GM12878 (cell line): ENCODE data around the gene CHAF1A. TPM values are rescaled to one million over a fixed set of nuclear protein-coding genes. Genes with fewer than 3 reads are reported as not detected.

Experiments used
- ATAC-seq: fragments of 200-7000 bp; cut with Tn5 transposase; 3 replicates; pipeline ENCODE4 v1.9.1; 2020; ENCODE audit warnings: mild to moderate bottlenecking, moderate library complexity
- BruUV-seq: library from RNA; stranded (reverse); fragments of 400-500 nt; replicated peaks from 2 replicates; lab custom pipeline; 2021; lab: Mats Ljungman, UMichigan
- CTCF ChIA-PET: fragments of 300-600 bp; sonication (Branson Sonifier 250); formaldehyde crosslinking; extraction: SDS; loops from one replicate; lab custom pipeline; 2021; ENCODE audit warnings: inconsistent platforms; lab: Yijun Ruan, JAX
- POLR2A ChIA-PET: fragments of 350-600 bp; formaldehyde crosslinking; extraction: SDS; loops from one replicate; lab custom pipeline; 2021; ENCODE audit warnings: inconsistent platforms; lab: Charles Lee
- RAD21 ChIA-PET: fragments of 300-600 bp; sonication (Branson Sonifier 250); formaldehyde crosslinking; loops from one replicate; lab custom pipeline; 2023; ENCODE audit warnings: antibody characterized with exemption; ENCODE audit not compliant: unreplicated experiment; lab: Charles Lee
- SMC1A ChIA-PET: fragments of 300-600 bp; sonication (Branson Sonifier 250); formaldehyde crosslinking; loops from one replicate; lab custom pipeline; 2023; ENCODE audit not compliant: unreplicated experiment, uncharacterized antibody; lab: Charles Lee
- DNase-seq: peaks from one replicate; pipeline ENCODE4 v3.0.0-alpha.2; 2011; ENCODE audit warnings: low read depth, low spot score
- FAIRE-seq: peaks from 3 replicates; lab custom pipeline; 2011; peaks lifted over from hg19 to GRCh38; lab: Jason Lieb, UNC
- H2AFZ ChIP-seq: 2 replicates; pipeline ENCODE4 v1.6.0; 2011; ENCODE audit warnings: low read depth, low read length, control low read depth; ENCODE audit not compliant: control insufficient read depth
- H3K27ac ChIP-seq: 2 replicates; pipeline ENCODE4 v1.5.1; 2011; ENCODE audit warnings: control low read depth; ENCODE audit not compliant: control insufficient read depth, insufficient read depth
- H3K27me3 ChIP-seq, 2 experiments: replicated peaks in 1 of 2; 2 replicates each; pipeline versions ENCODE4 v1.6.0 to v1.6.1; 2011; ENCODE audit warnings: low read length in 1 of 2; ENCODE audit not compliant: control insufficient read depth in 2 of 2, insufficient read depth in 2 of 2
- H3K36me3 ChIP-seq, 2 experiments: 2 replicates each; pipeline ENCODE4 v1.5.1; 2011; ENCODE audit warnings: low read length in 1 of 2; ENCODE audit not compliant: control insufficient read depth in 2 of 2, insufficient read depth in 2 of 2
- H3K4me1 ChIP-seq: 2 replicates; pipeline ENCODE4 v1.6.1; 2011; ENCODE audit warnings: mild to moderate bottlenecking, low read length, moderate library complexity, mixed read lengths; ENCODE audit not compliant: control insufficient read depth, insufficient read depth
- H3K4me2 ChIP-seq: 2 replicates; pipeline ENCODE4 v1.6.0; 2011; ENCODE audit warnings: control low read depth; ENCODE audit not compliant: control insufficient read depth, insufficient read depth
- H3K4me3 ChIP-seq: fragments of 200-600 bp; sonication (generic); 2 replicates; pipeline ENCODE4 v1.5.1; 2016
- H3K79me2 ChIP-seq: 2 replicates; pipeline ENCODE4 v1.6.0; 2011; ENCODE audit warnings: low read length; ENCODE audit not compliant: control insufficient read depth, insufficient read depth
- H3K9ac ChIP-seq: 2 replicates; pipeline ENCODE4 v1.8.0; 2011; ENCODE audit warnings: low read length, control low read depth, mixed read lengths; ENCODE audit not compliant: control insufficient read depth, insufficient read depth
- H3K9me3 ChIP-seq: replicated peaks from 3 replicates; pipeline ENCODE4 v1.5.1; 2011; ENCODE audit warnings: mild to moderate bottlenecking, low read length; ENCODE audit not compliant: control insufficient read depth, insufficient read depth
- H4K20me1 ChIP-seq: 2 replicates; pipeline ENCODE4 v1.6.0; 2011; ENCODE audit not compliant: control insufficient read depth, insufficient read depth
- EZH2 ChIP-seq: IDR thresholded peaks from 2 replicates; pipeline ENCODE4 v1.6.1; 2012; ENCODE audit warnings: low read depth, mild to moderate bottlenecking, control low read depth, inconsistent platforms, low read length, borderline replicate concordance; ENCODE audit not compliant: control insufficient read depth
- HDAC2 ChIP-seq: fragments of 200-600 bp; sonication (generic); IDR thresholded peaks from 2 replicates; pipeline ENCODE4 v1.6.1; 2017
- NBN ChIP-seq: fragments of 450-650 bp; IDR thresholded peaks from 2 replicates; pipeline ENCODE4 v1.6.1; 2016
- NR2C1 ChIP-seq: fragments of 450-650 bp; IDR thresholded peaks from 2 replicates; pipeline ENCODE4 v1.6.1; 2017; ENCODE audit warnings: antibody characterized with exemption, mild to moderate bottlenecking, moderate library complexity
- NR2F1 ChIP-seq: fragments of 450-650 bp; conservative IDR thresholded peaks from 2 replicates; pipeline ENCODE4 v1.6.1; 2017; ENCODE audit warnings: mild to moderate bottlenecking
- YBX1 ChIP-seq: fragments of 450-650 bp; IDR thresholded peaks from 2 replicates; pipeline ENCODE4 v1.6.1; 2016; ENCODE audit warnings: antibody characterized with exemption
- WGBS: methylation state at CpG from one replicate; pipeline ENCODE4 v1.1.6; 2016; ENCODE audit warnings: low lambda C conversion rate; ENCODE audit not compliant: insufficient replicate concordance, insufficient coverage; ENCODE audit errors: missing lambda C conversion rate; 5-methylcytosine and 5-hydroxymethylcytosine counted together
- in situ Hi-C: fragments of 300-500 bp; cut with MboI; formaldehyde crosslinking; loops from 9 replicates; pipeline ENCODE4 v1.14.3; 2018; ENCODE audit warnings: mixed read lengths
- intact Hi-C: fragments of 100-400 bp; cut with micrococcal nuclease; formaldehyde crosslinking; loops from one replicate; pipeline ENCODE4 v1.14.2; 2022; ENCODE audit not compliant: unreplicated experiment
- polyA plus RNA-seq, 11 experiments: library from polyadenylated mRNA; depleted of rRNA in 4 of 11; unstranded in 6 of 11; stranded (reverse) in 5 of 11; fragments of >200 nt; fragmentation: Nextera tagmentation in 4 of 11; fragmentation: Illumina TruSeq in 1 of 11; extraction: Ambion mirVana in 4 of 11; extraction: Trizol in 1 of 11; gene quantifications; 1 replicate in 1 of 11; 2 replicates in 10 of 11; pipeline versions ENCODE4 v1.2.1 to v1.2.3, GENCODE V29; 2011 to 2016; ENCODE audit warnings: inconsistent platforms in 2 of 11, missing spikeins in 2 of 11, low read depth in 1 of 11
- total RNA-seq, 4 experiments: library from RNA; depleted of rRNA in 3 of 4; stranded (reverse); fragments of >200 nt in 3 of 4; fragmentation: Illumina TruSeq in 1 of 4; extraction: Trizol in 1 of 4; gene quantifications; 2 replicates each; pipeline versions ENCODE4 v1.2.1 to v1.2.3, GENCODE V29; 2013 to 2021
- TF ChIP-seq, protein P1 (sequence below): fragments of 450-650 bp; IDR thresholded peaks from 2 replicates; pipeline ENCODE4 v1.6.1; 2017; ENCODE audit warnings: borderline replicate concordance
- TF ChIP-seq, protein P2 (sequence below): IDR thresholded peaks from 2 replicates; pipeline ENCODE4 v1.6.1; 2011; ENCODE audit warnings: borderline replicate concordance, low read depth, mild to moderate bottlenecking, moderate library complexity, low read length; ENCODE audit not compliant: insufficient read depth, poor library complexity, severe bottlenecking
- TF ChIP-seq, protein P3 (sequence below): fragments of 450-650 bp; IDR thresholded peaks from 2 replicates; pipeline ENCODE4 v1.6.1; 2018; ENCODE audit warnings: borderline replicate concordance, mild to moderate bottlenecking; ENCODE audit not compliant: partially characterized antibody

CHAF1A gene
- total and polyA plus RNA-seq, 10 of the 15 experiments (the other 5 are each of a cell fraction or from before 2014, with no cell fraction given), result 1.3 to 69.1 (median 34.2) TPM

DNA sequence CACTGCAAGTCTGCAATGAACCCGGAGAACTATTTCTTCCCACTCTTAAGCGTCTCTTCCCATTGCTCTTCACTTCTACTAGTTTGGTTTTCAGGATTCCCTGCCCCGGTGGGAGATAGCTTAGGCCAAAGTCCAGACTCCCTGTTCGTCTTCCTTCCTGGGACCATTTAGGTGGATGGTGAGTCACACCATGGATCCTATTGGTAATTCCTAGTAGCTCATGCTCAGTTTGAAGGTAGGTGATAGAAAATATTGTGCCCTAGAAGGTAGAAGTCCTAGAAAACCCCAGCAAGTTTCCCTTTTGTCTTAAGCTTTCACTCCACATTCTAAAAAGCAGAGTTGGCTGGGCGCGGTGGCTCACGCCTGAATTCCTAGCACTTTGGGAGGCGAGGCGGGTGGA, 13.8 kb downstream of the CHAF1A start (continued):
- no peak for TF ChIP-seq NR2C1
- TF ChIP-seq, protein P1, sequence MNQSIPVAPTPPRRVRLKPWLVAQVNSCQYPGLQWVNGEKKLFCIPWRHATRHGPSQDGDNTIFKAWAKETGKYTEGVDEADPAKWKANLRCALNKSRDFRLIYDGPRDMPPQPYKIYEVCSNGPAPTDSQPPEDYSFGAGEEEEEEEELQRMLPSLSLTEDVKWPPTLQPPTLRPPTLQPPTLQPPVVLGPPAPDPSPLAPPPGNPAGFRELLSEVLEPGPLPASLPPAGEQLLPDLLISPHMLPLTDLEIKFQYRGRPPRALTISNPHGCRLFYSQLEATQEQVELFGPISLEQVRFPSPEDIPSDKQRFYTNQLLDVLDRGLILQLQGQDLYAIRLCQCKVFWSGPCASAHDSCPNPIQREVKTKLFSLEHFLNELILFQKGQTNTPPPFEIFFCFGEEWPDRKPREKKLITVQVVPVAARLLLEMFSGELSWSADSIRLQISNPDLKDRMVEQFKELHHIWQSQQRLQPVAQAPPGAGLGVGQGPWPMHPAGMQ, result no peak
- no peak for TF ChIP-seq EZH2

DNA sequence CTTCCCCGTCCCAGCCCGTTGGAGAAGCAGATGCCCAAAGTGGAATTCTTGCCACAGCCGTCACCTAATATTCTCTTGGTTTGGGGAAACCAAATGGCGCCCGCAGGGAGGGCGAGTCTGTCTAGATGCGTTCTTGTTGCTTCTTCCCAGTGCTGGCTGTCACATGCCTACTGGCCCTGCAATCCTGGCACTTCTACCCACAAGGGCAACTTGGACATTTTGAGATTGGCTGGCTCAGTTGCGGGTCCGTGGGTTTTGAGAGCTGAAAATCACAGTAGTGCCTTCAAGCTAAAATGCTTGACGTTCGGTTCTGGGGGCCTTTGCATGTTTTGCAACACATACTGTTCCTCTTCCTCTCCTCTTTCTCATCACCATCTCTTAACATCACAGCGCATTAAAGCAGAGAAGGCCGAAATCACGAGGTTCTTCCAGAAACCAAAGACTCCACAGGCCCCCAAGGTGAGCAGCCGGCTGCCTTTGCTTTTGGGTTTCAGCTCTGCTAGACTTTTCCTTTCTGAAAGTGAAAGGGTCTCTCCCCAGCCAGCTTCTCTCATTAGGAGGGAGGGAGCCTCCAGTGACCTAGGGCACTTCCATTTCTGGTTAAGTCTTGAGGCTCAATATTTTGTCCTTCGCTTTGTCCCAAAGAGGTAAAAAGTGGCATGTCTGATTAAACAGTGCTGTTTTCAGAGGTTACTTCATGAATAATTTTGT, 21.1 kb downstream of the CHAF1A start:
- Histone ChIP-seq H3K4me1 (peaks cover 10% of the 10 kb centered on the region), H3K4me2 (no peak overlapping the region), H3K4me3 (no peak overlapping the region), H3K36me3 (peaks cover 16 to 17% of the 10 kb centered on the region in 2 experiments; a peak in 3 of 4 replicates), H3K27me3 (no peaks in the 10 kb centered on the region), H2AFZ (no peak overlapping the region), H3K9me3 (no peaks in the 10 kb centered on the region), H3K27ac (no peak overlapping the region), H3K9ac (no peak overlapping the region), H4K20me1 (no peaks in the 10 kb centered on the region), H3K79me2 (no peaks in the 10 kb centered on the region)
- SMC1A ChIA-PET, result no interaction called here
- in situ Hi-C loops (no loop called here), intact Hi-C loops (no loop called here)
- CTCF ChIA-PET, result no interaction called here
- TF ChIP-seq HDAC2 (no peak), NR2F1 (no peak), NBN (no peak), YBX1 (no peak)
- TF ChIP-seq, protein P2, sequence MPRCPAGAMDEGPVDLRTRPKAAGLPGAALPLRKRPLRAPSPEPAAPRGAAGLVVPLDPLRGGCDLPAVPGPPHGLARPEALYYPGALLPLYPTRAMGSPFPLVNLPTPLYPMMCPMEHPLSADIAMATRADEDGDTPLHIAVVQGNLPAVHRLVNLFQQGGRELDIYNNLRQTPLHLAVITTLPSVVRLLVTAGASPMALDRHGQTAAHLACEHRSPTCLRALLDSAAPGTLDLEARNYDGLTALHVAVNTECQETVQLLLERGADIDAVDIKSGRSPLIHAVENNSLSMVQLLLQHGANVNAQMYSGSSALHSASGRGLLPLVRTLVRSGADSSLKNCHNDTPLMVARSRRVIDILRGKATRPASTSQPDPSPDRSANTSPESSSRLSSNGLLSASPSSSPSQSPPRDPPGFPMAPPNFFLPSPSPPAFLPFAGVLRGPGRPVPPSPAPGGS, result no peak
- TF ChIP-seq, protein P3, sequence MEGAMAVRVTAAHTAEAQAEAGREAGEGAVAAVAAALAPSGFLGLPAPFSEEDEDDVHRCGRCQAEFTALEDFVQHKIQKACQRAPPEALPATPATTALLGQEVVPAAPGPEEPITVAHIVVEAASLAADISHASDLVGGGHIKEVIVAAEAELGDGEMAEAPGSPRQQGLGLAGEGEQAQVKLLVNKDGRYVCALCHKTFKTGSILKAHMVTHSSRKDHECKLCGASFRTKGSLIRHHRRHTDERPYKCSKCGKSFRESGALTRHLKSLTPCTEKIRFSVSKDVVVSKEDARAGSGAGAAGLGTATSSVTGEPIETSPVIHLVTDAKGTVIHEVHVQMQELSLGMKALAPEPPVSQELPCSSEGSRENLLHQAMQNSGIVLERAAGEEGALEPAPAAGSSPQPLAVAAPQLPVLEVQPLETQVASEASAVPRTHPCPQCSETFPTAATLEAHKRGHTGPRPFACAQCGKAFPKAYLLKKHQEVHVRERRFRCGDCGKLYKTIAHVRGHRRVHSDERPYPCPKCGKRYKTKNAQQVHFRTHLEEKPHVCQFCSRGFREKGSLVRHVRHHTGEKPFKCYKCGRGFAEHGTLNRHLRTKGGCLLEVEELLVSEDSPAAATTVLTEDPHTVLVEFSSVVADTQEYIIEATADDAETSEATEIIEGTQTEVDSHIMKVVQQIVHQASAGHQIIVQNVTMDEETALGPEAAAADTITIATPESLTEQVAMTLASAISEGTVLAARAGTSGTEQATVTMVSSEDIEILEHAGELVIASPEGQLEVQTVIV, result no peak
- RAD21 ChIA-PET, result no interaction called here
- POLR2A ChIA-PET, result interaction anchor here (0.7 kb wide), 1 partner anchor 1642 kb away, joined by 3 read pairs; no protein-coding TSS in a partner anchor
- ATAC-seq (no peak), DNase-seq (no peak), FAIRE-seq (no peak)
- WGBS, result 85% methylated on average over 16 of the region's 16 CpGs
- no TSS peak for BruUV-seq
